RWPE1 (cell line): ENCODE data around the gene DENND4B.

Experiments
- CTCF ChIA-PET: fragments of 350-600 bp; sonication (Branson Sonifier 250); formaldehyde crosslinking; extraction: SDS; loops from one replicate; lab custom pipeline; 2021; lab: Yijun Ruan, JAX
- POLR2A ChIA-PET: fragments of 400-600 bp; formaldehyde crosslinking; extraction: SDS; loops from one replicate; lab custom pipeline; 2020; ENCODE audit warnings: antibody characterized with exemption; ENCODE audit not compliant: low non-redundant PET; lab: Yijun Ruan, JAX
- DNase-seq: peaks from one replicate; pipeline ENCODE4 v3.0.0; 2012; ENCODE audit warnings: low spot score
- H3K27ac ChIP-seq: fragments of 450-650 bp; 2 replicates; pipeline ENCODE4 v1.5.1; 2017
- CTCF ChIP-seq: fragments of 450-650 bp; conservative IDR thresholded peaks from 2 replicates; pipeline ENCODE4 v1.5.1; 2017; ENCODE audit warnings: low read depth, mild to moderate bottlenecking

The DENND4B gene

GRCh38 chr1:153929981-153930948, 16.3 kb downstream of the DENND4B start:
- peak overlapping the region; percentile 40 for H3K27ac ChIP-seq
- no peak for DNase-seq
- POLR2A ChIA-PET: no interaction called here
- no peak for TF ChIP-seq CTCF
- CTCF ChIA-PET: interaction anchor here (0.6 kb wide), 2 partner anchors 33 to 66 kb away, joined by 4 to 5 read pairs; no protein-coding TSS in a partner anchor

DNA sequence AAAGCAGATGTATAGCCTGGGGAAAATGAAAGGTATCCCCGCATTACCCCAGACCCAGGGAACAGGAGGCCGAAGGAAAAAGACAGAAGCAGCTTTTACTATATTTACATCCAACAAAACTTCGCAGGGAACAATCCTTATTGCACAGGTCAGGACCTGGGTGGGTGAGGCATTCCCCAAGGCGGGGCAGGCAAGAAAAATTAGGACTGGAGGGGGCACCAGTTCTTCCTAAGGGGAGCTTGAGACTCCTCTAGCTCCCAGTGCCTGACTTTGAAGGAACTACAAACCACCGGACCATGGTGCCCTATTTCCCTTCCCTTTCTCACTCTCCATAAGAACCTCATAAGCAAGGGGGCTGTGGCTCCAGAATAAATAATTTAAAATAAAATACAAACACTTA, 17.1 kb downstream of the DENND4B start:
- TF ChIP-seq CTCF: no peak
- DNase-seq: no peak
- H3K27ac ChIP-seq: peak overlapping the region; percentile 13
- ChIA-PET POLR2A (interaction anchor here (0.6 kb wide), 1 partner anchor 45 kb away, joined by 3 read pairs; no protein-coding TSS in a partner anchor), CTCF (interaction anchor here (0.6 kb wide), 2 partner anchors 32 to 65 kb away, joined by 4 to 5 read pairs; no protein-coding TSS in a partner anchor)

- peak overlapping the region; percentile 13 for H3K27ac ChIP-seq
- no peak for DNase-seq
- no peak for TF ChIP-seq CTCF
- ChIA-PET POLR2A (interaction anchor here (0.6 kb wide), 3 partner anchors 15 to 453 kb away, joined by 3 to 7 read pairs (median 3); no protein-coding TSS in a partner anchor), CTCF (no interaction called here)
Measured at GRCh38 chr1:153928791-153929341, 17.7 kb downstream of the DENND4B start.

- no peak overlapping the region for H3K27ac ChIP-seq
- TF ChIP-seq CTCF: no peak
- DNase-seq: no peak
- ChIA-PET CTCF (no interaction called here), POLR2A (interaction anchor here (0.5 to 0.6 kb wide), 2 partner anchors 16 to 105 kb away, joined by 3 to 7 read pairs; no protein-coding TSS in a partner anchor)
Measured at GRCh38 chr1:153928245-153928644, 18.3 kb downstream of the DENND4B start.

DNA sequence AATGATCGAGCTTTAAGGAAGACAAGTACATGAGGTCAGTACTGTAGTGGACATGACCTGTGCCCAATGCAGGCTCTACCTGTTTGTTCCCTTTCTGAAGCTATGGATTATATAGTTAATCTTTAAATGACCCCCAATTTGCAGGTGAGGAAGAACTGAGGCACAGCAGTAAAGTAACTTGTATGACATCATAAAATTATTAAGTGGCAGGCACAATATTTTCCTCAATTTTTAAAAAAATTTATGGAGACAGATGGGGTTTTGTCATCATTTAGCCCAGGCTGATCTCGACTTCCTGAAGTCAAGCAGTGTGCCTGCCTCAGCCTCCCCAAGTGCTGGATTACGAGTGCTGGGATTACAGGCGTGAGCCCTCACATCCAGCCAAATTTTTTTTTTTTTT, 20.1 kb downstream of the DENND4B start:
- no peak for TF ChIP-seq CTCF
- no peak overlapping the region for H3K27ac ChIP-seq
- ChIA-PET CTCF (no interaction called here), POLR2A (no interaction called here)
- DNase-seq: no peak
